Endothelial cell (in vitro differentiated cells): Measurements from ENCODE around the gene SPTBN4. TPM values are rescaled to one million over a fixed set of nuclear protein-coding genes. Genes with fewer than 3 reads are reported as not detected.
"Not testable (repeated sequence)": the region's sequence is repeated elsewhere in the genome, so short reads cannot be mapped to it uniquely, and the experiment has no call there.

Experiments used
- DNase-seq: peaks from one replicate; pipeline ENCODE4 v3.0.0; 2021; ENCODE audit warnings: low spot score
- H3K27ac Mint-ChIP-seq: one replicate; pipeline ENCODE4 v1.8.0; 2021; ENCODE audit warnings: mixed read lengths, inconsistent platforms; ENCODE audit not compliant: unreplicated experiment
- H3K27me3 Mint-ChIP-seq: one replicate; pipeline ENCODE4 v1.8.0; 2021; ENCODE audit warnings: mild to moderate bottlenecking, moderate library complexity, mixed read lengths, inconsistent platforms; ENCODE audit not compliant: unreplicated experiment
- H3K36me3 Mint-ChIP-seq: one replicate; pipeline ENCODE4 v1.8.0; 2021; ENCODE audit warnings: mild to moderate bottlenecking, low read depth, mixed read lengths, inconsistent platforms; ENCODE audit not compliant: unreplicated experiment
- H3K4me1 Mint-ChIP-seq: one replicate; pipeline ENCODE4 v1.8.0; 2021; ENCODE audit warnings: mild to moderate bottlenecking, mixed read lengths, inconsistent platforms; ENCODE audit not compliant: unreplicated experiment
- H3K4me3 Mint-ChIP-seq: one replicate; pipeline ENCODE4 v1.8.0; 2021; ENCODE audit warnings: mild to moderate bottlenecking, mixed read lengths, inconsistent platforms; ENCODE audit not compliant: unreplicated experiment
- H3K9me3 Mint-ChIP-seq: one replicate; pipeline ENCODE4 v1.8.0; 2021; ENCODE audit warnings: mixed read lengths, inconsistent platforms; ENCODE audit not compliant: unreplicated experiment
- CTCF ChIP-seq: fragments of 200-600 bp; sonication (generic); IDR thresholded peaks from one replicate; pipeline ENCODE4 v1.5.0; 2021; ENCODE audit warnings: antibody characterized with exemption; ENCODE audit not compliant: unreplicated experiment
- total RNA-seq: library from RNA; stranded (reverse); fragmentation: NEBNext Ultra II Directional; extraction: Animal tissue kit (Norgen Biotek cat#: 25700); gene quantifications from one replicate; pipeline ENCODE4 v1.2.1, GENCODE V29; 2021; ENCODE audit not compliant: unreplicated experiment

The SPTBN4 gene
- total RNA-seq, 1 donor from 2014 or later, result 0.49 TPM

GRCh38 chr19:40539070-40539469 lies 72.3 kb downstream of the SPTBN4 start:
- Mint-ChIP-seq H3K27ac (no peak overlapping the region), H3K9me3 (no peaks in the 10 kb centered on the region), H3K4me3 (no peak overlapping the region), H3K27me3 (peaks cover 2% of the 10 kb centered on the region), H3K4me1 (no peaks in the 10 kb centered on the region), H3K36me3 (no peaks in the 10 kb centered on the region)
- no peak for DNase-seq
- TF ChIP-seq CTCF, result no peak

- DNase-seq, result no peak
- no peak overlapping the region for H3K27ac Mint-ChIP-seq
- no peaks in the 10 kb centered on the region for H3K4me1 Mint-ChIP-seq
- H3K4me3 Mint-ChIP-seq, result no peak overlapping the region
- no peaks in the 10 kb centered on the region for H3K36me3 Mint-ChIP-seq
- peaks cover 2% of the 10 kb centered on the region for H3K27me3 Mint-ChIP-seq
- no peaks in the 10 kb centered on the region for H3K9me3 Mint-ChIP-seq
- no peak for TF ChIP-seq CTCF
Observed at GRCh38 chr19:40542202-40542859, 75.5 kb downstream of the SPTBN4 start.

GRCh38 chr19:40543029-40543597 lies 76.3 kb downstream of the SPTBN4 start:
- no peak for DNase-seq
- H3K27me3 Mint-ChIP-seq, result peaks cover 4% of the 10 kb centered on the region
- no peak overlapping the region for H3K27ac Mint-ChIP-seq
- H3K4me1 Mint-ChIP-seq, result no peaks in the 10 kb centered on the region
- no peaks in the 10 kb centered on the region for H3K36me3 Mint-ChIP-seq
- no peak overlapping the region for H3K4me3 Mint-ChIP-seq
- no peaks in the 10 kb centered on the region for H3K9me3 Mint-ChIP-seq
- no peak for TF ChIP-seq CTCF

DNA sequence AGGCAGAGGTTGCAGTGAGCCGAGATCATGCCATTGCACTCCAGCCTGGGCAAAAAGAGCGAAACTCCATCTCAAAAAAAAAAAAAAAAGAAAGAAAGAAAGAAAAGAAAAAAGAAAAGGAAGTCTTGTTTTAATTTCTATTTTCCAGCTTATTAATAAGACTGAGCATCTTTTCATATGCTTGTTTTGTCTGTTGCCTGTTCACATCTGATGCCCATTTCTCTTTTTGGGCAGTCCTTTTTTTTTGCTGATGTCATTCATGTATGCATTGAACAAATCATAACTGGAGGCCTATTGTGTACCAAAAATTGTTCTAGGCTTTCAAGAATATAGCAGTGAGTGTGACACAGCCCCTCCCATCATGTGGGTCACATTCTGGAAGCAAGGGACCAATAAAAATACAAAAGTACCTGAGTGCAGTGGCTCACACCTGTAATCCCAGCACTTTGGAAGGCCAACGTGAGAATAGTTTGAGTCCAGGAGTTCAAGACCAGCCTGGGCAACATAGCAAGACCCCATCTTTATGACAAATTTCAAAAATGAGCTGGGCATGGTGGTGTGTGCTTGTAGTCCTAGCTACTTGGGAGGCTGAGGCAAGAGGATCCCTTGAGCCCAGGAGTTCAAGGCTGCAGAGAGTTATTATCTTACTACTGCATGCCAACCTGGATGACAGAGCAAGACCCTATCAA lies 79.5 kb downstream of the SPTBN4 start:
- H3K4me1 Mint-ChIP-seq, DNase-seq, H3K4me3 Mint-ChIP-seq, H3K36me3 Mint-ChIP-seq, H3K9me3 Mint-ChIP-seq, H3K27ac Mint-ChIP-seq: not testable (repeated sequence)
- peaks cover 10% of the 10 kb centered on the region for H3K27me3 Mint-ChIP-seq

DNA sequence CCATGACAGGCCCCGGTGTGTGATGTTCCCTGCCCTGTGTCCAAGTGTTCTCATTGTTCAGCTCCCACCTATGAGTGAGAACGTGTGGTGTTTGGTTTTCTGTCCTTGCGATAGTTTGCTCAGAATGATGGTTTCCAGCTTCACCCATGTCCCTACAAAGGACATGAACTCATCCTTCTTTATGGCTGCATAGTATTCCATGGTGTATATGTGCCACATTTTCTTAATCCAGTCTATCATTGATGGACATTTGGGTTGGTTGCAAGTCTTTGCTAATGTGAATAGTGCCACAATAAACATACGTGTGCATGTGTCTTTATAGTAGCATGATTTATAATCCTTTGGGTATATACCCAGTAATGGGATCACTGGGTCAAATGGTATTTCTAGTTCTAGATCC lies 80.4 kb downstream of the SPTBN4 start:
- H3K4me1 Mint-ChIP-seq, result not testable (repeated sequence)
- peaks cover 10% of the 10 kb centered on the region for H3K27me3 Mint-ChIP-seq

DNA sequence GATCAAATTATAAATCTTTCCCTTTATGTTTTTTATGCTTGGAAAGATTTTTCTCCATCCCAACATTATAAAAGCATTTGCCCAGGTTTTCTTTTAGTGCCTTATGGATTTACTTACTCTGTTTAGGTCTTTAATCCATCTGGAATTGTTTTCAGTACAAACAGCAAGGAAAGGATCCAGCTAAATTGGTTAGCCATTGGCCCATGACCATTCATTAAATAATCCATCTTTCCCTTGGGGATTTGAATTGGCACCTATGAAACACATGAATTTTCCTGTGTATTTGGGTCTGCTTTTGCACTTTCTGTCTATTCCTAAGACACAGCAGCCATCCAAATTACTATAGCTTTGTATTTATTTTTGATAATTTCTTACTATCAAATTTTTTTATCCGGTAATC lies 81.0 kb downstream of the SPTBN4 start:
- no peak for TF ChIP-seq CTCF
- DNase-seq, result no peak
- Mint-ChIP-seq H3K27ac (no peak overlapping the region), H3K4me1 (peaks cover 2% of the 10 kb centered on the region), H3K27me3 (peaks cover 12% of the 10 kb centered on the region), H3K4me3 (no peak overlapping the region), H3K36me3 (no peaks in the 10 kb centered on the region), H3K9me3 (no peaks in the 10 kb centered on the region)

More for the DNA sequence above, 80.4 kb downstream of the SPTBN4 start:
- H3K27ac Mint-ChIP-seq, H3K36me3 Mint-ChIP-seq, DNase-seq, H3K4me3 Mint-ChIP-seq, H3K9me3 Mint-ChIP-seq: not testable (repeated sequence)
